SU-DHL-6 (cell line): ENCODE data around the gene EXOC3L1.

Experiments
- H2AFZ ChIP-seq: fragments of 200-600 bp; sonication (generic); 2 replicates; pipeline ENCODE4 v1.6.1; 2014; ENCODE audit warnings: low read depth, mild to moderate bottlenecking, moderate library complexity, mixed read lengths, antibody characterized with exemption, low read length; ENCODE audit not compliant: severe bottlenecking
- H3F3A ChIP-seq: fragments of 200-600 bp; shearing (Covaris generic); 2 replicates; pipeline ENCODE4 v1.6.0; 2016; ENCODE audit warnings: antibody characterized with exemption, mild to moderate bottlenecking; ENCODE audit not compliant: insufficient read depth
- H3K27ac ChIP-seq: fragments of 200-600 bp; sonication (generic); 2 replicates; pipeline ENCODE4 v1.5.1; 2016; ENCODE audit warnings: low read depth, mild to moderate bottlenecking, low read length, moderate library complexity, mixed read lengths
- H3K27me3 ChIP-seq: fragments of 200-600 bp; sonication (generic), shearing (Covaris generic); 2 replicates; pipeline ENCODE4 v1.6.0; 2014; ENCODE audit warnings: mild to moderate bottlenecking, low read length
- H3K36me3 ChIP-seq: fragments of 200-600 bp; sonication (generic); 2 replicates; pipeline ENCODE4 v1.6.1; 2014; ENCODE audit warnings: mild to moderate bottlenecking, low read length, mixed read lengths
- H3K4me2 ChIP-seq: fragments of 300-600, 200-600 bp; shearing (Covaris generic), sonication (generic); 2 replicates; pipeline ENCODE4 v1.6.0; 2014; ENCODE audit warnings: low read length, low read depth, mild to moderate bottlenecking; ENCODE audit not compliant: poor library complexity, severe bottlenecking
- H3K4me3 ChIP-seq: fragments of 200-600 bp; sonication (generic); 2 replicates; pipeline ENCODE4 v1.5.1; 2014; ENCODE audit warnings: antibody characterized with exemption, low read length, mild to moderate bottlenecking, mixed read lengths; ENCODE audit not compliant: insufficient read depth, poor library complexity, severe bottlenecking
- H3K79me2 ChIP-seq: fragments of 200-600 bp; sonication (generic); 2 replicates; pipeline ENCODE4 v1.6.1; 2014; ENCODE audit warnings: mild to moderate bottlenecking, low read length, moderate library complexity; ENCODE audit not compliant: insufficient read depth
- H3K9ac ChIP-seq: fragments of 200-600 bp; sonication (generic); 2 replicates; pipeline ENCODE4 v1.7.0; 2014; ENCODE audit warnings: mild to moderate bottlenecking, low read length
- H3K9me2 ChIP-seq: fragments of 200-600 bp; sonication (generic); replicated peaks from 2 replicates; pipeline ENCODE4 v1.6.1; 2014; ENCODE audit warnings: low read length; ENCODE audit not compliant: insufficient read depth
- H3K9me3 ChIP-seq: fragments of 200-600 bp; sonication (generic); 2 replicates; pipeline ENCODE4 v1.6.1; 2014; ENCODE audit warnings: low read length, mixed read lengths; ENCODE audit not compliant: insufficient read depth
- H4K20me1 ChIP-seq: fragments of 200-600 bp; sonication (generic); 2 replicates; pipeline ENCODE4 v1.6.1; 2014; ENCODE audit warnings: low read depth, mild to moderate bottlenecking, antibody characterized with exemption, low read length, moderate library complexity, mixed read lengths
- CTCF ChIP-seq: fragments of 200-600 bp; sonication (generic); IDR thresholded peaks from one replicate; pipeline ENCODE4 v1.5.1; 2017; ENCODE audit warnings: antibody characterized with exemption, mild to moderate bottlenecking, low read length, moderate library complexity; ENCODE audit not compliant: insufficient read depth, poor library complexity, severe bottlenecking
- EZH2phosphoT487 ChIP-seq: fragments of 200-600 bp; sonication (generic), shearing (Covaris generic); conservative IDR thresholded peaks from 2 replicates; pipeline ENCODE4 v1.6.1; 2018; ENCODE audit warnings: mild to moderate bottlenecking, antibody characterized with exemption, low read length, moderate library complexity, mixed read lengths

The EXOC3L1 gene

DNA sequence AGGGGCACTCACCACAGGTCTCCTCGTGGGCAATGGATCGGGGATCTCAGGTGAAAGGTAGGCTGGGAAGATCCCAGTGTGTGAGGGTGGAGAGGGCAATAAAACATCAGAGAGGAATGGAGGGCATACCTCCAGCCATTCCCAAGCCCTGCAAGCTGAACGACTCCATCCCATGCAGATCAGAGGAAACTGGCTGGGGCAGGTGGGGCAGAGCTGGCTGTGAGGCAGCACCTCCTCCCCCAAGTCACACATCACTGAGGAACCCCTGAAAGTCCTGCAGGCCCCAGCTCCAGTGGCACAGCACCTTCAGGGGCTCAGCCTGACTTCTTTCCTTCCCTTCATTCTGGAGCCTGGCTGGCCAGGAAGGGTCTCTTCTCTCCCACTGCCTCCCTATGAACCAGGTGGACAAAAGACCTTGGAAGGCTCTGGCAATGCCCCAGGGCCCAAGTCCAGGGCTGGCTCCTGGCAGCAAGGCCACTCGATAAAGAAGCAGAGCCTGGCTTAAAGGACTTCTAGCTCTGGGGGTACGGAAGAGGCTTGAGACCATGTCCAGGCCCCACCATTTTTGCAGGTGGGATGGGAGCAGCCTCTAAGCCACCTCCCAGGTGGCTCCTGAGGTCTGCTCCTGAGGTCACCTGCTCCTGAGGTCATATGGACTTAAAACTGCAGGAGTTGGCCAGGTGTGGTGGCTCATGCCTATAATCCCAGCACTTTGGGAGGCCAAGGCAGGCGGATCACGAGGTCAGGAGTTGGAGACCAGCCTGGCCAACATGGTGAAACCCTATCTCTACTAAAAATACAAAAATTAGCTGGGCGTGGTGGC lies 23.5 kb upstream of the EXOC3L1 start:
- Histone ChIP-seq H3K36me3 (no peaks in the 10 kb centered on the region), H3K4me3 (no peak overlapping the region), H4K20me1 (no peaks in the 10 kb centered on the region), H3K9ac (no peak overlapping the region), H3K79me2 (no peaks in the 10 kb centered on the region), H3K27ac (no peak overlapping the region), H3K27me3 (no peaks in the 10 kb centered on the region), H3K4me2 (no peak overlapping the region), H2AFZ (no peak overlapping the region), H3F3A (no peaks in the 10 kb centered on the region), H3K9me3 (no peaks in the 10 kb centered on the region), H3K9me2 (no peaks in the 10 kb centered on the region)
- TF ChIP-seq CTCF (no peak), EZH2phosphoT487 (no peak)

GRCh38 chr16:67212766-67213165 lies 22.8 kb upstream of the EXOC3L1 start:
- no peaks in the 10 kb centered on the region for H3K9me3 ChIP-seq
- no peak overlapping the region for H3K9ac ChIP-seq
- TF ChIP-seq CTCF: no peak
- no peak for TF ChIP-seq EZH2phosphoT487
- no peaks in the 10 kb centered on the region for H3K36me3 ChIP-seq
- no peak overlapping the region for H3K4me2 ChIP-seq
- H3K9me2 ChIP-seq: no peaks in the 10 kb centered on the region
- H3K4me3 ChIP-seq: no peak overlapping the region
- H3F3A ChIP-seq: no peaks in the 10 kb centered on the region
- H2AFZ ChIP-seq: no peak overlapping the region
- no peaks in the 10 kb centered on the region for H3K27me3 ChIP-seq
- H4K20me1 ChIP-seq: no peaks in the 10 kb centered on the region
- no peak overlapping the region for H3K27ac ChIP-seq
- H3K79me2 ChIP-seq: no peaks in the 10 kb centered on the region

DNA sequence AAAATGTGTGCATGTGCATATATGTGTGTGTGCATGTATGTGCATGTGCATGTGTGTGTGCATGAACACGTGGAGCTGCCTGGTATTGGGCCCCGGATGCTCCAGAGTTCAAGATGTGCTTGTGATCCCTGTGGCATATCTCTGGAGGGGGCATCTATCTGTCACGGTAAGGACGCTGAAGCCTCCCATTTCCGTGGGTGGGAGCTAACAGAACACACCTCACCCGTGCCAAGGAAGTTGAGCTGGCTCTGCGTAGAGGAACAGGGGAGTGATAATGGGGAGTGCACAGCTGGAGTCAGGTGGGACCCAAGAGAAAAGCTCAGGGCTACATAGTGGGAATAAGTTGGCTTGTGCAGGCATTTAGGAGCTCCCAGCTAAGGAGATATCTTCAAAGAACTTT lies 21.7 kb upstream of the EXOC3L1 start:
- Histone ChIP-seq H4K20me1 (no peaks in the 10 kb centered on the region), H3F3A (no peaks in the 10 kb centered on the region), H3K27me3 (no peaks in the 10 kb centered on the region), H3K9ac (no peak overlapping the region), H3K4me2 (no peak overlapping the region), H3K9me3 (no peaks in the 10 kb centered on the region), H3K27ac (no peak overlapping the region), H3K9me2 (no peaks in the 10 kb centered on the region), H2AFZ (no peak overlapping the region), H3K4me3 (no peak overlapping the region), H3K79me2 (no peaks in the 10 kb centered on the region), H3K36me3 (no peaks in the 10 kb centered on the region)
- no peak for TF ChIP-seq CTCF
- no peak for TF ChIP-seq EZH2phosphoT487
